Activated CD8-positive, alpha-beta T cell treated with anti-CD3 and anti-CD28 coated beads, Interleukin-2, amount 10 ng/mL, durations not matched to agents 7 days and 5 days (primary cell): ENCODE data around the gene INAFM2. TPM values are rescaled to one million over a fixed set of nuclear protein-coding genes. Genes with fewer than 3 reads are reported as not detected.

Experiments used
- ATAC-seq: fragments of 150-1000 bp; cut with Tn5 transposase; one replicate; pipeline ENCODE4 v1.10.0; 2021; ENCODE audit warnings: moderate library complexity
- CTCF ChIA-PET: fragments of 350-600 bp; sonication (Branson Sonifier 250); formaldehyde crosslinking; loops from one replicate; lab custom pipeline; 2021; ENCODE audit warnings: antibody characterized with exemption; lab: Charles Lee
- POLR2A ChIA-PET: fragments of 350-600 bp; sonication (Branson Sonifier 250); formaldehyde crosslinking; loops from one replicate; lab custom pipeline; 2021; ENCODE audit warnings: antibody characterized with exemption; lab: Charles Lee
- DNase-seq: peaks from one replicate; pipeline ENCODE4 v3.0.0-alpha.2; 2020
- H3K27ac Mint-ChIP-seq: one replicate; pipeline ENCODE4 v1.8.0; 2021; ENCODE audit warnings: mild to moderate bottlenecking, mixed read lengths
- H3K27me3 Mint-ChIP-seq: one replicate; pipeline ENCODE4 v1.8.0; 2021; ENCODE audit warnings: low read depth, mixed read lengths
- H3K36me3 Mint-ChIP-seq: one replicate; pipeline ENCODE4 v1.8.0; 2021; ENCODE audit warnings: low read depth, mixed read lengths
- H3K4me1 Mint-ChIP-seq: one replicate; pipeline ENCODE4 v1.8.0; 2021; ENCODE audit warnings: low read depth, mixed read lengths
- H3K4me3 Mint-ChIP-seq: one replicate; pipeline ENCODE4 v1.8.0; 2021; ENCODE audit warnings: mild to moderate bottlenecking, mixed read lengths
- H3K9me3 Mint-ChIP-seq: one replicate; pipeline ENCODE4 v1.8.0; 2022; ENCODE audit warnings: mixed read lengths; ENCODE audit not compliant: insufficient read depth
- total RNA-seq, 2 experiments: library from RNA; stranded (reverse); gene quantifications; one replicate each; pipeline ENCODE4 v1.2.3, GENCODE V29; 2021

Gene INAFM2
- total RNA-seq, 2 experiments from 2014 or later, result 8.7 to 9.4 TPM

GRCh38 chr15:40344631-40345120, 21.2 kb downstream of the INAFM2 start:
- Mint-ChIP-seq H3K4me3 (no peak overlapping the region), H3K27ac (no peak overlapping the region), H3K27me3 (no peaks in the 10 kb centered on the region), H3K36me3 (no peaks in the 10 kb centered on the region), H3K9me3 (no peaks in the 10 kb centered on the region), H3K4me1 (peaks cover 5% of the 10 kb centered on the region)
- peak; percentile 85 for ATAC-seq
- peak; percentile 83 for DNase-seq
- ChIA-PET POLR2A (interaction anchor here (1.4 kb wide), 1 partner anchor 76 kb away, joined by 5 read pairs; no protein-coding TSS in a partner anchor), CTCF (interaction anchor here (0.7 to 7.1 kb wide), 33 partner anchors 8 to 153 kb away, joined by 3 to 82 read pairs (median 6); partner anchors contain the start of genes BAHD1, CHST14, DISP2 and INAFM2)

GRCh38 chr15:40345225-40345866, 21.9 kb downstream of the INAFM2 start:
- Mint-ChIP-seq H3K4me3 (no peak overlapping the region), H3K36me3 (no peaks in the 10 kb centered on the region), H3K27me3 (no peaks in the 10 kb centered on the region), H3K27ac (no peak overlapping the region), H3K4me1 (peaks cover 5% of the 10 kb centered on the region), H3K9me3 (no peaks in the 10 kb centered on the region)
- ChIA-PET CTCF (interaction anchor here (1.2 to 7.1 kb wide), 24 partner anchors 7 to 152 kb away, joined by 3 to 82 read pairs (median 7); partner anchors contain the start of genes CHST14, DISP2, INAFM2 and IVD), POLR2A (interaction anchor here (1.4 kb wide), 1 partner anchor 76 kb away, joined by 5 read pairs; no protein-coding TSS in a partner anchor)
- ATAC-seq (no peak), DNase-seq (no peak)

DNA sequence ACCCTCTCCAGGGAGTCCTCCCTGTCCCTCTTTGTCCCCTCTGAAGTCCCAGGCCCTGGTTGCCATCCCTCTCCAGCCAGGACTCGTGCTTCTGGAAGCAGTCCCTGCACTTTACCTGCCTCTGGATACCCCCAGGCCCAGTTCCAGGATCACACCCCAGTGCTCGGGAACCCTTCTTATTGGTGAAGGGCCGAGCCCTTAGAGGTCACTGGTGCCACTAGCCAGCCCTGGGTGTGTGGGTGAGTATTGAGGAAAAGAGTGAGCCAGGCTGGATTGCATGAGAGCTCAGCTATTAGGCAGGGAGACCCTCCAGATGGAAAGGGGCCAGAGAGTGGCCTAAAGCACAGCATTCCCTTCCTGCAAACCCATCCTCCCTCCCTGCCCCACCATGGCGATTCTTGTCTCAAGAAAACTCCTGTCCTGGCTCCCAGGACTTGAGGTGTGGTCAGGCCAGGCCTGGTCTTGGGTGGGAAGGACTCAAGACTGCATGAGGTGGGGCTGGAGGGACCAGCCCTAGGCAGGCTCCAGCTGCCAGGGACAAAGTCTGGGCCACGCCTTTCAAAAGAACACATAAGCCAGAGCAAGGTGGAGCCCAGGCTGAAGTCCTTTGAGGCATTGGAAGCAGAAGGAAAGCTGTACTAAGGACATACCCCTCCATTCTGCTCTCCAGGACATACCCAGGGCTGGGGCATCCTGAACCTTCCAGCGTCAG, 22.5 kb downstream of the INAFM2 start:
- no peak for DNase-seq
- ChIA-PET CTCF (interaction anchor here (1.1 to 7.1 kb wide), 5 partner anchors 8 to 76 kb away, joined by 3 to 82 read pairs (median 15); partner anchors contain the start of genes INAFM2 and IVD), POLR2A (no interaction called here)
- no peak for ATAC-seq
- Mint-ChIP-seq H3K4me3 (no peak overlapping the region), H3K36me3 (no peaks in the 10 kb centered on the region), H3K9me3 (no peaks in the 10 kb centered on the region), H3K4me1 (peaks cover 5% of the 10 kb centered on the region), H3K27ac (no peak overlapping the region), H3K27me3 (no peaks in the 10 kb centered on the region)

GRCh38 chr15:40346579-40347558, 23.4 kb downstream of the INAFM2 start:
- H3K4me3 Mint-ChIP-seq, result no peak overlapping the region
- CTCF ChIA-PET, result interaction anchor here (1.1 to 7.1 kb wide), 4 partner anchors 9 to 76 kb away, joined by 3 to 82 read pairs (median 27); partner anchors contain the start of gene INAFM2
- no peak for DNase-seq
- H3K9me3 Mint-ChIP-seq, result no peaks in the 10 kb centered on the region
- peaks cover 5% of the 10 kb centered on the region for H3K4me1 Mint-ChIP-seq
- no peak overlapping the region for H3K27ac Mint-ChIP-seq
- ATAC-seq, result no peak
- no peaks in the 10 kb centered on the region for H3K36me3 Mint-ChIP-seq
- POLR2A ChIA-PET, result no interaction called here
- H3K27me3 Mint-ChIP-seq, result no peaks in the 10 kb centered on the region

GRCh38 chr15:40347559-40348473, 24.3 kb downstream of the INAFM2 start:
- no peaks in the 10 kb centered on the region for H3K27me3 Mint-ChIP-seq
- DNase-seq, result no peak
- peaks cover 5% of the 10 kb centered on the region for H3K4me1 Mint-ChIP-seq
- no peak for ATAC-seq
- H3K27ac Mint-ChIP-seq, result no peak overlapping the region
- POLR2A ChIA-PET, result interaction anchor here (1.4 kb wide), 1 partner anchor 10 kb away, joined by 4 read pairs; the partner anchor contains the start of gene DISP2
- H3K4me3 Mint-ChIP-seq, result no peak overlapping the region
- CTCF ChIA-PET, result interaction anchor here (3.2 kb wide), 1 partner anchor 10 kb away, joined by 19 read pairs; no protein-coding TSS in a partner anchor
- H3K36me3 Mint-ChIP-seq, result no peaks in the 10 kb centered on the region
- no peaks in the 10 kb centered on the region for H3K9me3 Mint-ChIP-seq

DNA sequence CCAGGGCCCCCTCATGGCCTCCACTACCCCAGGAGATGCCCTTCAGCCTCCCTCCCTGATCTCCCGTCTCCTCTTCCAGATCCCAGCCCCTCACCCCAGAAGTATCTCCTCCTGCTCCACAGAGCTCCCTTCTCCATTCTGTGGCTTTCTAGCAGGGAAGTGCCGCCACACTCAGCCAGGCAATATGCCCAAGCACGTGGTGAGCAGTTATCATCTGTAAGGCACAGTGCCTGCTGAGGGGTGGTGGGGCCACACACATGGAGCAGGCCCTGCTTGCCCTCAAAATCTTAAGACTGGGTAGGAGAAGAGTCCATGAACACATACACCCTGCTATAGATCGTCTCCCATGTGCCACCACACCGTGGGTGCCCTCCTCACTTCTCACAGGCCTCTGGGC, 25.0 kb downstream of the INAFM2 start:
- ATAC-seq (no peak), DNase-seq (no peak)
- no peaks in the 10 kb centered on the region for H3K9me3 Mint-ChIP-seq
- H3K4me1 Mint-ChIP-seq, result peaks cover 5% of the 10 kb centered on the region
- no peaks in the 10 kb centered on the region for H3K36me3 Mint-ChIP-seq
- H3K27me3 Mint-ChIP-seq, result no peaks in the 10 kb centered on the region
- H3K27ac Mint-ChIP-seq, result no peak overlapping the region
- no peak overlapping the region for H3K4me3 Mint-ChIP-seq
- CTCF ChIA-PET, result interaction anchor here (3.2 kb wide), 1 partner anchor 10 kb away, joined by 19 read pairs; no protein-coding TSS in a partner anchor
- POLR2A ChIA-PET, result interaction anchor here (1.4 kb wide), 1 partner anchor 9 kb away, joined by 4 read pairs; the partner anchor contains the start of gene DISP2

DNA sequence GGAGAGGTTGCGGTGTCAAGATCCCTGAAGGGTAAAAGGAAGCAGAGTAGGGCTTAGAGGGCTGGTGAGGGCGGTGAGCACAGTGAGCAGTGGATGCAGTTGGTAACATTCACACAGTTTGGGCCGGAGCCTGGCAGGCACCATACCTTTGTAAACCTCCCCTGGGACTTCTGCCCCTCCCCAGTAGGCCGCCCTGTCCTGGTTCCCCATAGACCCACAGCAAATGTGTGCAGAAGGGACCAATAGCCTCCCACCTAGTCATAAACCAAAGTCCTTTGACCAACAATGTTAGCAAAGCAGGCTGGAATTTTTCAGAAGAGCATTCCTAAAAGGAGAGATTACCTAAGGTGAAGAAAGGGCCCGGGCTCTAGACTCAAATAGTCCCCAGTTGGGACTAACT, 25.7 kb downstream of the INAFM2 start:
- DNase-seq (no peak), ATAC-seq (no peak)
- Mint-ChIP-seq H3K4me3 (no peak overlapping the region), H3K4me1 (peaks cover 5% of the 10 kb centered on the region), H3K27me3 (peaks cover 6% of the 10 kb centered on the region), H3K27ac (no peak overlapping the region), H3K36me3 (no peaks in the 10 kb centered on the region), H3K9me3 (no peaks in the 10 kb centered on the region)
- ChIA-PET CTCF (interaction anchor here (3.2 kb wide), 1 partner anchor 11 kb away, joined by 19 read pairs; no protein-coding TSS in a partner anchor), POLR2A (no interaction called here)

DNA sequence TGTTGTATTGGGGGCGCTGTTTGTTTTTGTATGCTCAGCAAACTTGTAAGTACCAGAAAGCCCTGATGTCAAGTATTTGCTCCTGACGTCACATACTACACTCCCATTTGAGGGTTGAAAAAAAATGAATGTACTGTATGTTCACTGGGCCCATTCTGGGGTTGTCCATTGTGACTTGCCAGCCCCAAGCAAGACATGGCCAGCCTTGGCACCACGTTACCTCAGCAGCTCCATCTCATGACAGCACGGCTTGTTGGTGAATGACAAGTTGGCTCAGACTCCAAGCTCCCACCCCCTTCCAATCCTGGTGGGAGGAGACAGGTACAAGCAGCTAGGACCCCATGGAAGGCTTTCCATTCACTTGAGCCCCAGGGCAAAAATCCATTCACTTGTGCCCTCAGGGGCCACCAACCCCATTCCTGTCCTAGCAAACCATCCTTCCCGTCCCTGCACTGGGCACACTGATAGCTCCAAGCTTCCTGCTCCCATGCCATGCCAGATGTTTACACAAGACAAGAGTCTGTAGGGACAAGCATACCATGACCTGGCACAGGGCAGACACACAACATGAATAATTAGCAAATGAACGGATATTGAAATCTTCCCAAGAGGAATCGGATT, 28.9 kb downstream of the INAFM2 start:
- POLR2A ChIA-PET, result no interaction called here
- Mint-ChIP-seq H3K4me1 (no peaks in the 10 kb centered on the region), H3K9me3 (no peaks in the 10 kb centered on the region), H3K27me3 (peaks cover 11% of the 10 kb centered on the region), H3K36me3 (no peaks in the 10 kb centered on the region), H3K27ac (no peak overlapping the region), H3K4me3 (no peak overlapping the region)
- CTCF ChIA-PET, result interaction anchor here (1.1 to 2.1 kb wide), 4 partner anchors 9 to 88 kb away, joined by 3 to 12 read pairs (median 8); partner anchors contain the start of genes BAHD1 and CCDC9B
- DNase-seq (no peak), ATAC-seq (no peak)

DNA sequence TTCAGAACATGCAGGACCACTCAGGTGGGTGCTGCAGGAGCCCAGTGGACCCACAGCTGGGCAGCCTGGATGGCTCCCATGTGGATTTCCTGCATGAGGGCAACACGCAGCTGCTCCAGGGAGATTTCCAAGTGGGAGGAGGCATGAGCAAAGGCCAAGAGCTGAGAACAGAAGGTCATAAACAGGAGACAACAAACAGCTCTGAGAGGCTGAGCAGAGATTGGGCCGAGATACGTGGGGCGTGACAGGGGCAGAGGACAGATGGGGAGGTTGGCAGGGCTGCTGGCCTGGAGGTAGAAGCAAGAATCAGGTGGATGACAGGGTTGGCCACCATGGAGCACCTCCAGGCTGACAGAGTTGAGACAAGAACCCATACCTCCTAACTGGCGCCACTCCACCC, 30.2 kb downstream of the INAFM2 start:
- POLR2A ChIA-PET, result no interaction called here
- H3K4me3 Mint-ChIP-seq, result no peak overlapping the region
- no peak for ATAC-seq
- DNase-seq, result no peak
- peaks cover 5% of the 10 kb centered on the region for H3K4me1 Mint-ChIP-seq
- no peaks in the 10 kb centered on the region for H3K36me3 Mint-ChIP-seq
- CTCF ChIA-PET, result interaction anchor here (0.8 to 5.6 kb wide), 4 partner anchors 9 to 28 kb away, joined by 4 to 32 read pairs (median 16); no protein-coding TSS in a partner anchor
- H3K9me3 Mint-ChIP-seq, result no peaks in the 10 kb centered on the region
- H3K27ac Mint-ChIP-seq, result no peak overlapping the region
- peaks cover 11% of the 10 kb centered on the region for H3K27me3 Mint-ChIP-seq
